ENCODE results near the gene MCTP2. TPM values are rescaled to one million over a fixed set of nuclear protein-coding genes. Genes with fewer than 3 reads are reported as not detected.

MCTP2 gene
- total RNA-seq, 1 experiment from 2014 or later: 1.3 TPM

- Histone ChIP-seq H3K23me2 (ENCODE audit: insufficient read length, low read depth, low read length, poor library complexity, severe bottlenecking) (no peaks in the 10 kb centered on the region), H3K14ac (ENCODE audit: insufficient read depth, low read length) (no peak overlapping the region), H3K18ac (ENCODE audit: insufficient read length, low read depth, low read length) (no peak overlapping the region), H3K9ac (ENCODE audit: extremely low read depth, insufficient read length, low read length) (no peak overlapping the region), H2BK20ac (ENCODE audit: low read depth, low read length, poor library complexity, severe bottlenecking) (no peak overlapping the region), H3K23ac (ENCODE audit: insufficient read length, low read depth, low read length) (no peak overlapping the region), H2BK12ac (ENCODE audit: insufficient read length, low read depth, low read length) (no peak overlapping the region), H3K4me2 (ENCODE audit: insufficient read depth, insufficient read length, low read length) (no peak overlapping the region), H4K5ac (ENCODE audit: insufficient read length, low read depth, low read length) (no peak overlapping the region), H4K91ac (ENCODE audit: insufficient read length, low read depth, low read length) (no peak overlapping the region), H3K79me1 (ENCODE audit: insufficient read depth, low read depth, low read length, poor library complexity, severe bottlenecking) (no peaks in the 10 kb centered on the region), H3K4me1 (ENCODE audit: insufficient read depth, low read length) (no peaks in the 10 kb centered on the region), H3T11ph (ENCODE audit: low read length) (no peak overlapping the region), H2BK120ac (ENCODE audit: low read depth, low read length, poor library complexity, severe bottlenecking) (no peak overlapping the region), H2AFZ (ENCODE audit: low read length) (no peak overlapping the region), H2AK5ac (ENCODE audit: insufficient read length, low read length) (no peak overlapping the region), H3K27ac (ENCODE audit: insufficient read length, low read depth, low read length) (no peak overlapping the region), H3K56ac (ENCODE audit: insufficient read length, low read depth, low read length) (no peak overlapping the region), H2BK15ac (ENCODE audit: low read depth, low read length) (no peak overlapping the region), H2BK5ac (ENCODE audit: insufficient read length, low read length) (no peak overlapping the region), H4K20me1 (ENCODE audit: control insufficient read depth, insufficient read depth, insufficient read length) (no peaks in the 10 kb centered on the region), H3K79me2 (ENCODE audit: insufficient read depth, low read length) (no peaks in the 10 kb centered on the region), H3K27me3 (ENCODE audit: insufficient read depth, low read length) (no peaks in the 10 kb centered on the region), H3K9me3 (ENCODE audit: control insufficient read depth, low read depth, low read length) (no peaks in the 10 kb centered on the region), H4K8ac (replicated peaks; ENCODE audit: insufficient read length, low read depth, low read length) (no peak overlapping the region), H3K4ac (ENCODE audit: low read depth, low read length) (no peak overlapping the region)
- Mint-ChIP-seq H3K4me1 (no peaks in the 10 kb centered on the region), H3K27me3 (ENCODE audit: low read depth) (no peaks in the 10 kb centered on the region; the same call in 1 of the 2 replicates), H3K9me3 (no peaks in the 10 kb centered on the region), H3K36me3 (ENCODE audit: insufficient read depth in 1 of 3, low read depth in 3 of 3) (no peaks in the 10 kb centered on the region), H3K4me3 (no peak overlapping the region), H3K27ac (no peak overlapping the region)
- WGBS (ENCODE audit: extremely low coverage, insufficient read length, low lambda C conversion rate): no CpG with 5 or more reads among the region's 2 CpGs
- no peak for DNase-seq
- TF ChIP-seq CTCF (conservative IDR thresholded peaks at IDR 0.05): no peak
Observed at GRCh38 chr15:94239474-94239873, 8.1 kb downstream of the MCTP2 start.

All from H9 (cell line).